MM.1S (cell line): ENCODE data around the gene MST1.
A peak's percentile ranks its signal among the peaks of the same experiment; 100 is the strongest.

Experiments used
- DNase-seq: peaks from one replicate; pipeline ENCODE4 v3.0.0-alpha.2; 2015
- H2AFZ ChIP-seq: fragments of 300-600 bp; sonication (generic); 2 replicates; pipeline ENCODE4 v1.6.0; 2016; ENCODE audit warnings: antibody characterized with exemption, low read length
- H3F3A ChIP-seq: fragments of 300-600 bp; sonication (generic); 2 replicates; pipeline ENCODE4 v1.6.1; 2016; ENCODE audit warnings: mild to moderate bottlenecking, antibody characterized with exemption, low read length, moderate library complexity, mixed read lengths; ENCODE audit not compliant: insufficient read depth
- H3K27ac ChIP-seq: fragments of 300-600 bp; sonication (generic); 2 replicates; pipeline ENCODE4 v1.5.1; 2016; ENCODE audit warnings: mild to moderate bottlenecking, low read length
- H3K27me3 ChIP-seq: fragments of 300-600 bp; sonication (generic); replicated peaks from 2 replicates; pipeline ENCODE4 v1.6.0; 2016; ENCODE audit warnings: low read length; ENCODE audit not compliant: insufficient read depth
- H3K36me3 ChIP-seq: fragments of 300-600 bp; sonication (generic); replicated peaks from 2 replicates; pipeline ENCODE4 v1.6.1; 2016; ENCODE audit warnings: mild to moderate bottlenecking, low read length, mixed read lengths; ENCODE audit not compliant: insufficient read depth
- H3K4me1 ChIP-seq: fragments of 300-600 bp; sonication (generic); 2 replicates; pipeline ENCODE4 v1.6.1; 2016; ENCODE audit warnings: low read length, mixed read lengths
- H3K4me2 ChIP-seq: fragments of 300-600 bp; sonication (generic); 2 replicates; pipeline ENCODE4 v1.6.0; 2016; ENCODE audit warnings: low read depth, low read length
- H3K4me3 ChIP-seq: fragments of 300-600 bp; sonication (generic); 2 replicates; pipeline ENCODE4 v1.5.1; 2016; ENCODE audit warnings: low read length, mixed read lengths
- H3K79me2 ChIP-seq: fragments of 300-600 bp; sonication (generic); 2 replicates; pipeline ENCODE4 v1.6.1; 2016; ENCODE audit warnings: mixed run types, low read length, mixed read lengths
- H3K9ac ChIP-seq: fragments of 300-600 bp; sonication (generic); 2 replicates; pipeline ENCODE4 v1.6.1; 2016; ENCODE audit warnings: low read length, mixed read lengths
- H3K9me2 ChIP-seq: fragments of 300-600 bp; sonication (generic); replicated peaks from 2 replicates; pipeline ENCODE4 v1.6.1; 2016; ENCODE audit warnings: mild to moderate bottlenecking, low read length, mixed read lengths; ENCODE audit not compliant: insufficient read depth
- H3K9me3 ChIP-seq: fragments of 300-600 bp; sonication (generic); replicated peaks from 2 replicates; pipeline ENCODE4 v1.6.1; 2016; ENCODE audit warnings: mild to moderate bottlenecking, low read length, mixed read lengths; ENCODE audit not compliant: insufficient read depth
- H4K20me1 ChIP-seq: fragments of 300-600 bp; sonication (generic); 2 replicates; pipeline ENCODE4 v1.6.1; 2016; ENCODE audit warnings: mild to moderate bottlenecking, low read length, moderate library complexity, mixed read lengths; ENCODE audit not compliant: insufficient read depth
- EZH2 ChIP-seq: fragments of 300-600 bp; sonication (generic); optimal IDR thresholded peaks from 2 replicates; pipeline ENCODE3; 2017; ENCODE audit warnings: low read depth, mild to moderate bottlenecking, antibody characterized with exemption, low read length, mixed read lengths
- EZH2phosphoT487 ChIP-seq: fragments of 300-600 bp; sonication (generic); IDR thresholded peaks from 2 replicates; pipeline ENCODE4 v1.6.1; 2018; ENCODE audit warnings: antibody characterized with exemption, low read length
- TF ChIP-seq, protein P1 (sequence below): fragments of 300-600 bp; sonication (generic); IDR thresholded peaks from 2 replicates; pipeline ENCODE4 v1.5.1; 2016; ENCODE audit warnings: antibody characterized with exemption, low read length, mixed read lengths

Gene MST1

DNA sequence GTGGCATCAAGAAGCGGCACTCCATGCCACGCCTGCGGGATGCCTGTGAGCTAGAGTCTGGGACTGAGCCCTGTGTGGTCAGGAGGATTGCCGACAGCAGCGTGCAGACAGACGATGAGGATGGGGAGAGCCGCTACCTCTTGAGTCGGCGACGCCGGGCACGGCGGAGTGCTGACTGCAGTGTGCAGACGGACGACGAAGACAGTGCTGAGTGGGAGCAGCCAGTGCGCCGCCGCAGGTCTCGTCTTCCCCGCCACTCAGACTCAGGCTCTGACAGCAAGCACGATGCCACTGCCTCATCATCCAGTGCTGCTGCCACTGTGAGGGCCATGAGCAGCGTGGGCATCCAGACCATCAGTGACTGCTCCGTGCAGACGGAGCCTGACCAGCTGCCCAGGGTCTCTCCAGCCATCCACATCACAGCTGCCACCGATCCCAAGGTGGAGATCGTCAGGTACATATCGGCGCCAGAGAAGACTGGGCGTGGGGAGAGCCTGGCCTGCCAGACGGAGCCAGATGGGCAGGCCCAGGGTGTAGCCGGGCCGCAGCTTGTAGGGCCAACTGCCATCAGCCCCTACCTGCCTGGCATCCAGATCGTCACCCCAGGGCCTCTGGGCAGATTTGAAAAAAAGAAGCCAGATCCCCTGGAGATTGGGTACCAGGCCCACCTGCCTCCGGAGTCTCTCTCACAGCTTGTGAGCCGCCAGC, 31.9 kb downstream of the MST1 start:
- no peak for DNase-seq
- Histone ChIP-seq H3K36me3 (no peaks in the 10 kb centered on the region), H3K9me2 (no peaks in the 10 kb centered on the region), H3K4me3 (no peak overlapping the region), H3F3A (no peaks in the 10 kb centered on the region), H3K79me2 (no peaks in the 10 kb centered on the region), H3K9me3 (no peaks in the 10 kb centered on the region), H4K20me1 (no peaks in the 10 kb centered on the region), H3K4me1 (peaks cover 13% of the 10 kb centered on the region), H3K4me2 (no peak overlapping the region), H2AFZ (no peak overlapping the region), H3K9ac (no peak overlapping the region), H3K27ac (no peak overlapping the region), H3K27me3 (peaks cover 23% of the 10 kb centered on the region)
- TF ChIP-seq EZH2 = no peak
- TF ChIP-seq EZH2phosphoT487 = no peak
- TF ChIP-seq, protein P1, sequence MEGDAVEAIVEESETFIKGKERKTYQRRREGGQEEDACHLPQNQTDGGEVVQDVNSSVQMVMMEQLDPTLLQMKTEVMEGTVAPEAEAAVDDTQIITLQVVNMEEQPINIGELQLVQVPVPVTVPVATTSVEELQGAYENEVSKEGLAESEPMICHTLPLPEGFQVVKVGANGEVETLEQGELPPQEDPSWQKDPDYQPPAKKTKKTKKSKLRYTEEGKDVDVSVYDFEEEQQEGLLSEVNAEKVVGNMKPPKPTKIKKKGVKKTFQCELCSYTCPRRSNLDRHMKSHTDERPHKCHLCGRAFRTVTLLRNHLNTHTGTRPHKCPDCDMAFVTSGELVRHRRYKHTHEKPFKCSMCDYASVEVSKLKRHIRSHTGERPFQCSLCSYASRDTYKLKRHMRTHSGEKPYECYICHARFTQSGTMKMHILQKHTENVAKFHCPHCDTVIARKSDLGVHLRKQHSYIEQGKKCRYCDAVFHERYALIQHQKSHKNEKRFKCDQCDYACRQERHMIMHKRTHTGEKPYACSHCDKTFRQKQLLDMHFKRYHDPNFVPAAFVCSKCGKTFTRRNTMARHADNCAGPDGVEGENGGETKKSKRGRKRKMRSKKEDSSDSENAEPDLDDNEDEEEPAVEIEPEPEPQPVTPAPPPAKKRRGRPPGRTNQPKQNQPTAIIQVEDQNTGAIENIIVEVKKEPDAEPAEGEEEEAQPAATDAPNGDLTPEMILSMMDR = no peak

DNA sequence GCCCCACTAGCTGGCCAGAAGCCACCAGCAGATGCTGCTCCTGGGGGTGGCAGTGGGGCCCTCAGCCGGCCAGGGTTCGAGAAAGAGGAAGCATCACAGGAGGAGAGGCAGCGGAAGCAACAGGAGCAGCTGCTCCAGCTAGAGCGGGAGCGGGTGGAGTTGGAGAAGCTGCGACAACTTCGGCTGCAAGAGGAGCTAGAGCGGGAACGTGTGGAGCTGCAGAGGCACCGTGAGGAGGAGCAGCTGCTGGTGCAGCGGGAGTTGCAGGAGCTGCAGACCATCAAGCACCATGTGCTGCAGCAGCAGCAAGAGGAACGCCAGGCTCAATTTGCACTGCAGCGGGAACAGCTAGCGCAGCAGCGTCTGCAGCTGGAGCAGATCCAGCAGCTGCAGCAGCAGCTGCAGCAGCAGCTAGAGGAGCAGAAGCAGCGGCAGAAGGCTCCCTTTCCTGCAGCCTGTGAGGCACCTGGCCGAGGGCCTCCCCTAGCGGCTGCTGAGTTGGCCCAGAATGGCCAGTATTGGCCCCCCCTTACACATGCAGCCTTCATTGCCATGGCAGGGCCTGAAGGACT, 32.6 kb downstream of the MST1 start:
- no peak overlapping the region for H3K27ac ChIP-seq
- H3K4me3 ChIP-seq = no peak overlapping the region
- no peak overlapping the region for H2AFZ ChIP-seq
- no peaks in the 10 kb centered on the region for H3K36me3 ChIP-seq
- no peak overlapping the region for H3K9ac ChIP-seq
- H3K9me3 ChIP-seq = no peaks in the 10 kb centered on the region
- H3K4me2 ChIP-seq = no peak overlapping the region
- no peaks in the 10 kb centered on the region for H3K9me2 ChIP-seq
- TF ChIP-seq, protein P1 = peak; percentile 10; the same call in 1 of the 2 replicates
- no peak for TF ChIP-seq EZH2phosphoT487
- no peaks in the 10 kb centered on the region for H3K79me2 ChIP-seq
- H4K20me1 ChIP-seq = no peaks in the 10 kb centered on the region
- no peak for DNase-seq
- H3F3A ChIP-seq = no peaks in the 10 kb centered on the region
- H3K4me1 ChIP-seq = peaks cover 13% of the 10 kb centered on the region
- peaks cover 22% of the 10 kb centered on the region for H3K27me3 ChIP-seq

DNA sequence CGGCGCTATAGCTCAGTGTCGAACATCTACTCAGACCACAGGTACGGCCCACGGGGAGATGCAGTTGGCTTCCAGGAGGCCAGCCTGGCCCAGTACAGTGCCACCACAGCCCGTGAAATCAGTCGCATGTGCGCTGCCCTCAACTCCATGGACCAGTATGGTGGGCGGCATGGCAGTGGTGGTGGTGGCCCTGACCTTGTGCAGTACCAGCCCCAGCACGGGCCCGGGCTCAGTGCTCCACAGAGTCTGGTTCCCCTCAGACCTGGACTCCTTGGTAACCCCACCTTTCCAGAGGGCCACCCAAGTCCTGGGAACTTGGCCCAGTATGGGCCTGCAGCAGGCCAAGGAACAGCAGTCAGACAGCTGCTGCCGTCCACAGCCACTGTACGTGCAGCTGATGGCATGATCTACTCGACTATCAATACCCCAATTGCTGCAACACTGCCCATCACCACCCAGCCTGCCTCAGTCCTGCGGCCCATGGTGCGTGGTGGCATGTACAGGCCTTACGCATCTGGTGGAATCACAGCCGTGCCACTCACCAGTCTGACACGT, 33.5 kb downstream of the MST1 start:
- H3K27me3 ChIP-seq = peaks cover 14% of the 10 kb centered on the region; the same call in 1 of the 2 replicates
- peaks cover 13% of the 10 kb centered on the region for H3K4me1 ChIP-seq
- H3K9ac ChIP-seq = no peak overlapping the region
- H3K4me2 ChIP-seq = no peak overlapping the region
- H3K36me3 ChIP-seq = no peaks in the 10 kb centered on the region
- H3K79me2 ChIP-seq = no peaks in the 10 kb centered on the region
- no peak overlapping the region for H2AFZ ChIP-seq
- no peak for DNase-seq
- no peaks in the 10 kb centered on the region for H4K20me1 ChIP-seq
- no peaks in the 10 kb centered on the region for H3F3A ChIP-seq
- H3K9me2 ChIP-seq = no peaks in the 10 kb centered on the region
- H3K27ac ChIP-seq = no peak overlapping the region
- H3K4me3 ChIP-seq = no peak overlapping the region
- TF ChIP-seq, protein P1 = no peak
- TF ChIP-seq EZH2 (no peak), EZH2phosphoT487 (no peak)
- no peaks in the 10 kb centered on the region for H3K9me3 ChIP-seq
